ENCODE measurements around the gene SOX18.

- TF ChIP-seq CTCF (IDR thresholded peaks at IDR 0.05 in 4 of 5, conservative IDR thresholded peaks at IDR 0.05 in 1 of 5) (no peak), POLR2A (IDR thresholded peaks at IDR 0.05) (no peak)
Observed at GRCh38 chr20:64077876-64078551, 28.6 kb upstream of the SOX18 start.

Data from gastrocnemius medialis (tissue), 4 donors.